A673 (cell line): ENCODE measurements around the gene NEK8. TPM values are rescaled to one million over a fixed set of nuclear protein-coding genes. Genes with fewer than 3 reads are reported as not detected.

Source experiments
- BruUV-seq: library from RNA; stranded (reverse); fragments of 400-500 nt; replicated peaks from 2 replicates; lab custom pipeline; 2021; lab: Mats Ljungman, UMichigan
- CTCF ChIA-PET: fragments of 300-600 bp; sonication (Branson Sonifier 250); formaldehyde crosslinking; loops from one replicate; lab custom pipeline; 2022; ENCODE audit warnings: antibody characterized with exemption; lab: Charles Lee
- POLR2A ChIA-PET: fragments of 300-600 bp; sonication (Branson Sonifier 250); formaldehyde crosslinking; loops from one replicate; lab custom pipeline; 2022; ENCODE audit warnings: antibody characterized with exemption; ENCODE audit not compliant: low non-redundant PET; lab: Charles Lee
- DNase-seq: peaks from one replicate; pipeline ENCODE4 v3.0.0-alpha.2; 2015; ENCODE audit warnings: low spot score
- H3K27ac ChIP-seq: fragments of 200-600 bp; sonication (generic); 2 replicates; pipeline ENCODE4 v1.5.1; 2016; ENCODE audit warnings: mixed run types, low read depth, mild to moderate bottlenecking, mixed read lengths, antibody characterized with exemption, low read length; ENCODE audit not compliant: poor library complexity, severe bottlenecking
- H3K27me3 ChIP-seq: fragments of 200-600 bp; sonication (generic); replicated peaks from 2 replicates; pipeline ENCODE4 v1.6.1; 2017; ENCODE audit warnings: mixed run types, low read depth, mild to moderate bottlenecking, mixed read lengths, antibody characterized with exemption, low read length; ENCODE audit not compliant: insufficient read depth, poor library complexity
- H3K36me3 ChIP-seq: fragments of 200-600 bp; sonication (generic); 2 replicates; pipeline ENCODE4 v1.6.1; 2016; ENCODE audit warnings: mixed run types, mild to moderate bottlenecking, mixed read lengths, antibody characterized with exemption, low read length; ENCODE audit not compliant: insufficient read depth, poor library complexity, severe bottlenecking
- H3K4me1 ChIP-seq: fragments of 200-600 bp; sonication (generic); 2 replicates; pipeline ENCODE4 v1.6.1; 2017; ENCODE audit warnings: mixed run types, mild to moderate bottlenecking, mixed read lengths, antibody characterized with exemption, low read length; ENCODE audit not compliant: insufficient read depth, poor library complexity, severe bottlenecking
- H3K4me3 ChIP-seq: fragments of 200-600 bp; sonication (generic); 2 replicates; pipeline ENCODE4 v1.5.1; 2016; ENCODE audit warnings: low read depth, mixed run types, mild to moderate bottlenecking, mixed read lengths, low read length; ENCODE audit not compliant: poor library complexity, severe bottlenecking
- H3K9me3 ChIP-seq: fragments of 200-600 bp; sonication (generic); 2 replicates; pipeline ENCODE4 v1.6.1; 2016; ENCODE audit warnings: mixed run types, low read depth, mild to moderate bottlenecking, mixed read lengths, antibody characterized with exemption, low read length; ENCODE audit not compliant: poor library complexity, severe bottlenecking
- EZH2 ChIP-seq: fragments of 200-600 bp; sonication (generic); IDR thresholded peaks from 2 replicates; pipeline ENCODE4 v1.6.1; 2017; ENCODE audit warnings: borderline replicate concordance, low read depth, mild to moderate bottlenecking, mixed read lengths, antibody characterized with exemption, low read length; ENCODE audit not compliant: poor library complexity, severe bottlenecking
- intact Hi-C: fragments of 100-400 bp; cut with micrococcal nuclease; formaldehyde crosslinking; loops from one replicate; pipeline ENCODE4 v1.10.0; 2022; ENCODE audit not compliant: unreplicated experiment
- total RNA-seq: library from RNA; stranded (reverse); gene quantifications from 2 replicates; pipeline ENCODE4 v1.2.3, GENCODE V29; 2021
- TF ChIP-seq, protein P1 (sequence below): fragments of 300-800, 200-600 bp; sonication (generic); conservative IDR thresholded peaks from 2 replicates; pipeline ENCODE4 v1.5.1; 2017; ENCODE audit warnings: low read depth, mild to moderate bottlenecking, antibody characterized with exemption, low read length, moderate library complexity, mixed read lengths

Gene NEK8
- total RNA-seq, 1 experiment from 2014 or later, result 3.9 TPM

GRCh38 chr17:28685366-28685765 lies 43.2 kb upstream of the NEK8 start:
- no peak overlapping the region for H3K4me3 ChIP-seq
- no peaks in the 10 kb centered on the region for H3K9me3 ChIP-seq
- no peaks in the 10 kb centered on the region for H3K4me1 ChIP-seq
- ChIA-PET POLR2A (no interaction called here), CTCF (interaction anchor here (0.7 kb wide), 1 partner anchor 61 kb away, joined by 4 read pairs; no protein-coding TSS in a partner anchor)
- no TSS peak for BruUV-seq
- no peak for DNase-seq
- TF ChIP-seq EZH2, result no peak
- TF ChIP-seq, protein P1, sequence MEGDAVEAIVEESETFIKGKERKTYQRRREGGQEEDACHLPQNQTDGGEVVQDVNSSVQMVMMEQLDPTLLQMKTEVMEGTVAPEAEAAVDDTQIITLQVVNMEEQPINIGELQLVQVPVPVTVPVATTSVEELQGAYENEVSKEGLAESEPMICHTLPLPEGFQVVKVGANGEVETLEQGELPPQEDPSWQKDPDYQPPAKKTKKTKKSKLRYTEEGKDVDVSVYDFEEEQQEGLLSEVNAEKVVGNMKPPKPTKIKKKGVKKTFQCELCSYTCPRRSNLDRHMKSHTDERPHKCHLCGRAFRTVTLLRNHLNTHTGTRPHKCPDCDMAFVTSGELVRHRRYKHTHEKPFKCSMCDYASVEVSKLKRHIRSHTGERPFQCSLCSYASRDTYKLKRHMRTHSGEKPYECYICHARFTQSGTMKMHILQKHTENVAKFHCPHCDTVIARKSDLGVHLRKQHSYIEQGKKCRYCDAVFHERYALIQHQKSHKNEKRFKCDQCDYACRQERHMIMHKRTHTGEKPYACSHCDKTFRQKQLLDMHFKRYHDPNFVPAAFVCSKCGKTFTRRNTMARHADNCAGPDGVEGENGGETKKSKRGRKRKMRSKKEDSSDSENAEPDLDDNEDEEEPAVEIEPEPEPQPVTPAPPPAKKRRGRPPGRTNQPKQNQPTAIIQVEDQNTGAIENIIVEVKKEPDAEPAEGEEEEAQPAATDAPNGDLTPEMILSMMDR, result no peak
- H3K27me3 ChIP-seq, result no peaks in the 10 kb centered on the region
- peaks cover 96% of the 10 kb centered on the region for H3K36me3 ChIP-seq
- H3K27ac ChIP-seq, result no peak overlapping the region
- intact Hi-C loops, result no loop called here

GRCh38 chr17:28686296-28686695 lies 42.3 kb upstream of the NEK8 start:
- CTCF ChIA-PET, result no interaction called here

DNA sequence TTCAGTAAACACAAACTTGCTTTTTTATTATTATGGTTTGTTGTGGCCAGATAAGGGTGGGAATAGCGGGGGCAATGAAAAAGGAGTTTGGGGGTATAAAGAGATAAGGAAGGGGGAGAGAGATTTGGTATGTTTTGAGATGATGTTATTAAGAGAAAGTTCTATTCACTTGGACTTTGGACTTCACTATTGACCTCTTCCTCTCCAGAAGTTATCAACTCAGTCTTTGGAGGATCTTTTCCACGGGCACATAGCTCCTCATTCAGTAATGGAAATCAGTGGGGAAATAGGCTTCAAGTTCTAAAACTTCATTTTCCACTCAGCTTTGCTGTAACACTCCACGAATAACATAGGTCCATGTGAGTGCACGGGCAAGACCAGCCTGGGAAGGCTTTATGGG lies 40.1 kb upstream of the NEK8 start:
- BruUV-seq, result no TSS peak
- peaks cover 82% of the 10 kb centered on the region for H3K36me3 ChIP-seq
- intact Hi-C loops, result no loop called here
- POLR2A ChIA-PET, result no interaction called here
- CTCF ChIA-PET, result no interaction called here
- no peaks in the 10 kb centered on the region for H3K4me1 ChIP-seq
- no peaks in the 10 kb centered on the region for H3K9me3 ChIP-seq
- no peak for DNase-seq
- H3K27ac ChIP-seq, result no peak overlapping the region
- H3K4me3 ChIP-seq, result no peak overlapping the region
- no peaks in the 10 kb centered on the region for H3K27me3 ChIP-seq
- TF ChIP-seq, protein P1, result no peak
- TF ChIP-seq EZH2, result no peak

More at GRCh38 chr17:28686296-28686695, 42.3 kb upstream of the NEK8 start:
- BruUV-seq, result no TSS peak
- POLR2A ChIA-PET, result no interaction called here
- H3K27ac ChIP-seq, result no peak overlapping the region
- no peaks in the 10 kb centered on the region for H3K27me3 ChIP-seq
- H3K4me3 ChIP-seq, result no peak overlapping the region
- intact Hi-C loops, result no loop called here
- H3K4me1 ChIP-seq, result no peaks in the 10 kb centered on the region
- peaks cover 98% of the 10 kb centered on the region for H3K36me3 ChIP-seq
- H3K9me3 ChIP-seq, result no peaks in the 10 kb centered on the region
- no peak for DNase-seq
- no peak for TF ChIP-seq EZH2
- TF ChIP-seq, protein P1, result no peak
